H9 (cell line): ENCODE results near the gene SCGB1D2. TPM values are rescaled to one million over a fixed set of nuclear protein-coding genes. Genes with fewer than 3 reads are reported as not detected.

Experiments
- DNase-seq: peaks from one replicate; pipeline ENCODE4 v3.0.0-alpha.2; 2017
- H2AFZ ChIP-seq: one replicate; pipeline ENCODE4 v1.6.1; 2013; ENCODE audit warnings: mild to moderate bottlenecking, low read length, control low read depth, moderate library complexity
- H2AK5ac ChIP-seq: 2 replicates; pipeline ENCODE4 v1.6.1; 2013; ENCODE audit warnings: low read length, control low read depth, mixed read lengths; ENCODE audit not compliant: insufficient read length
- H2BK120ac ChIP-seq: one replicate; pipeline ENCODE4 v1.6.1; 2013; ENCODE audit warnings: low read depth, mild to moderate bottlenecking, low read length, control low read depth, inconsistent platforms; ENCODE audit not compliant: poor library complexity, severe bottlenecking
- H2BK12ac ChIP-seq: 2 replicates; pipeline ENCODE4 v1.6.1; 2013; ENCODE audit warnings: low read length, control low read depth, mixed read lengths, low read depth; ENCODE audit not compliant: insufficient read length
- H2BK15ac ChIP-seq: 2 replicates; pipeline ENCODE4 v1.6.1; 2013; ENCODE audit warnings: low read depth, low read length, control low read depth
- H2BK20ac ChIP-seq: one replicate; pipeline ENCODE4 v1.6.1; 2013; ENCODE audit warnings: low read depth, mild to moderate bottlenecking, low read length, control low read depth, inconsistent platforms; ENCODE audit not compliant: poor library complexity, severe bottlenecking
- H2BK5ac ChIP-seq: 2 replicates; pipeline ENCODE4 v1.6.1; 2013; ENCODE audit warnings: low read length, control low read depth, mixed read lengths; ENCODE audit not compliant: insufficient read length
- H3K14ac ChIP-seq: 2 replicates; pipeline ENCODE4 v1.6.1; 2013; ENCODE audit warnings: low read length, control low read depth; ENCODE audit not compliant: insufficient read depth
- H3K18ac ChIP-seq: 2 replicates; pipeline ENCODE4 v1.6.1; 2013; ENCODE audit warnings: low read depth, mild to moderate bottlenecking, mixed read lengths, low read length, control low read depth; ENCODE audit not compliant: insufficient read length
- H3K23ac ChIP-seq: 2 replicates; pipeline ENCODE4 v1.6.1; 2013; ENCODE audit warnings: low read length, control low read depth, mixed read lengths, low read depth; ENCODE audit not compliant: insufficient read length
- H3K23me2 ChIP-seq: 2 replicates; pipeline ENCODE4 v1.6.1; 2013; ENCODE audit warnings: low read depth, mild to moderate bottlenecking, mixed read lengths, low read length, control low read depth; ENCODE audit not compliant: insufficient read length, poor library complexity, severe bottlenecking
- H3K27ac ChIP-seq: 2 replicates; pipeline ENCODE4 v1.5.1; 2013; ENCODE audit warnings: low read length, control low read depth, mixed read lengths, low read depth; ENCODE audit not compliant: insufficient read length
- H3K27me3 ChIP-seq: 2 replicates; pipeline ENCODE4 v1.6.1; 2013; ENCODE audit warnings: low read length, control low read depth, inconsistent platforms; ENCODE audit not compliant: insufficient read depth
- H3K4ac ChIP-seq: 2 replicates; pipeline ENCODE4 v1.6.1; 2013; ENCODE audit warnings: low read depth, mild to moderate bottlenecking, control low read depth, inconsistent platforms, low read length, moderate library complexity
- H3K4me1 ChIP-seq: 2 replicates; pipeline ENCODE4 v1.6.1; 2013; ENCODE audit warnings: low read length, control low read depth, inconsistent platforms; ENCODE audit not compliant: insufficient read depth
- H3K4me2 ChIP-seq: 2 replicates; pipeline ENCODE4 v1.6.1; 2013; ENCODE audit warnings: low read length, control low read depth, mixed read lengths; ENCODE audit not compliant: insufficient read length, insufficient read depth
- H3K56ac ChIP-seq: 2 replicates; pipeline ENCODE4 v1.6.1; 2013; ENCODE audit warnings: low read depth, mild to moderate bottlenecking, mixed read lengths, low read length, control low read depth; ENCODE audit not compliant: insufficient read length
- H3K79me1 ChIP-seq: 2 replicates; pipeline ENCODE4 v1.6.1; 2013; ENCODE audit warnings: low read depth, mild to moderate bottlenecking, moderate library complexity, low read length, control low read depth, inconsistent platforms; ENCODE audit not compliant: insufficient read depth, poor library complexity, severe bottlenecking
- H3K79me2 ChIP-seq: 2 replicates; pipeline ENCODE4 v1.6.1; 2013; ENCODE audit warnings: low read length, control low read depth, inconsistent platforms; ENCODE audit not compliant: insufficient read depth
- H3K9ac ChIP-seq: 2 replicates; pipeline ENCODE4 v1.6.1; 2013; ENCODE audit warnings: low read length, control low read depth, mixed read lengths; ENCODE audit not compliant: insufficient read length; ENCODE audit errors: extremely low read depth
- H3K9me3 ChIP-seq: one replicate; pipeline ENCODE4 v1.6.1; 2013; ENCODE audit warnings: low read depth, low read length, inconsistent platforms; ENCODE audit not compliant: control insufficient read depth
- H3T11ph ChIP-seq: one replicate; pipeline ENCODE4 v1.6.1; 2013; ENCODE audit warnings: mild to moderate bottlenecking, low read length, control low read depth, inconsistent platforms
- H4K20me1 ChIP-seq: one replicate; pipeline ENCODE4 v1.6.1; 2013; ENCODE audit not compliant: control insufficient read depth, insufficient read length, insufficient read depth
- H4K5ac ChIP-seq: 2 replicates; pipeline ENCODE4 v1.6.1; 2013; ENCODE audit warnings: low read depth, mild to moderate bottlenecking, mixed read lengths, low read length, control low read depth; ENCODE audit not compliant: insufficient read length
- H4K8ac ChIP-seq: replicated peaks from 2 replicates; pipeline ENCODE4 v1.6.1; 2013; ENCODE audit warnings: low read length, control low read depth, mixed read lengths, low read depth; ENCODE audit not compliant: insufficient read length
- H4K91ac ChIP-seq: 2 replicates; pipeline ENCODE4 v1.6.1; 2013; ENCODE audit warnings: low read depth, mild to moderate bottlenecking, moderate library complexity, mixed read lengths, low read length, control low read depth; ENCODE audit not compliant: insufficient read length
- H3K27ac Mint-ChIP-seq, 3 experiments: 2 replicates in 2 of 3; 3 replicates in 1 of 3; pipeline ENCODE4 v1.8.0; 2020 to 2021; ENCODE audit warnings: mixed read lengths in 3 of 3, mild to moderate bottlenecking in 1 of 3, moderate library complexity in 1 of 3
- H3K27me3 Mint-ChIP-seq: 2 replicates; pipeline ENCODE4 v1.8.0; 2021; ENCODE audit warnings: low read depth, mild to moderate bottlenecking, moderate library complexity, mixed read lengths
- H3K36me3 Mint-ChIP-seq, 3 experiments: 2 replicates in 2 of 3; 3 replicates in 1 of 3; pipeline ENCODE4 v1.8.0; 2020 to 2021; ENCODE audit warnings: low read depth in 3 of 3, mixed read lengths in 3 of 3; ENCODE audit not compliant: insufficient read depth in 1 of 3
- H3K4me1 Mint-ChIP-seq, 2 experiments: 2 replicates each; pipeline ENCODE4 v1.8.0; 2020; ENCODE audit warnings: mixed read lengths in 2 of 2
- H3K4me3 Mint-ChIP-seq, 2 experiments: 2 replicates in 1 of 2; 3 replicates in 1 of 2; pipeline ENCODE4 v1.8.0; 2020 to 2021; ENCODE audit warnings: mild to moderate bottlenecking in 2 of 2, mixed read lengths in 2 of 2, moderate library complexity in 1 of 2
- H3K9me3 Mint-ChIP-seq, 2 experiments: 2 replicates in 1 of 2; 3 replicates in 1 of 2; pipeline ENCODE4 v1.8.0; 2020; ENCODE audit warnings: mild to moderate bottlenecking in 2 of 2, mixed read lengths in 2 of 2, moderate library complexity in 1 of 2
- CTCF ChIP-seq: fragments of 200-600 bp; sonication (generic); conservative IDR thresholded peaks from 3 replicates; pipeline ENCODE4 v1.8.0; 2021; ENCODE audit warnings: antibody characterized with exemption, mild to moderate bottlenecking
- WGBS: extraction: QIAGEN DNeasy Blood & Tissue Kit; methylation state at CpG from one replicate; pipeline ENCODE4 v1.1.7; 2013; ENCODE audit warnings: missing lambda C conversion rate, low lambda C conversion rate, mixed read lengths; ENCODE audit not compliant: insufficient read length; ENCODE audit errors: extremely low coverage; 5-methylcytosine and 5-hydroxymethylcytosine counted together
- total RNA-seq: library from RNA; stranded (reverse); gene quantifications from 2 replicates; pipeline ENCODE4 v1.2.1, GENCODE V29; 2021

SCGB1D2 gene
- total RNA-seq, 1 experiment from 2014 or later, result not detected

- Histone ChIP-seq H3K4ac (no peak overlapping the region), H3K56ac (no peak overlapping the region), H2BK15ac (no peak overlapping the region), H3K23me2 (no peaks in the 10 kb centered on the region), H4K20me1 (no peaks in the 10 kb centered on the region), H3K27me3 (no peaks in the 10 kb centered on the region), H3K23ac (no peak overlapping the region), H2BK5ac (no peak overlapping the region), H3K4me2 (no peak overlapping the region), H3T11ph (no peak overlapping the region), H4K91ac (no peak overlapping the region), H3K9me3 (no peaks in the 10 kb centered on the region), H3K18ac (no peak overlapping the region), H2AK5ac (no peak overlapping the region), H3K27ac (no peak overlapping the region), H3K14ac (no peak overlapping the region), H2AFZ (no peak overlapping the region), H4K5ac (no peak overlapping the region), H2BK20ac (no peak overlapping the region), H3K79me2 (no peaks in the 10 kb centered on the region), H2BK120ac (no peak overlapping the region), H4K8ac (no peak overlapping the region), H2BK12ac (no peak overlapping the region), H3K79me1 (no peaks in the 10 kb centered on the region), H3K4me1 (peaks cover 3% of the 10 kb centered on the region; the same call in 1 of the 2 replicates), H3K9ac (no peak overlapping the region)
- Mint-ChIP-seq H3K4me1 (peaks cover 0 to 4% of the 10 kb centered on the region in 2 experiments; a peak in 2 of 4 replicates), H3K9me3 (no peaks in the 10 kb centered on the region), H3K4me3 (no peak overlapping the region), H3K27ac (no peak overlapping the region), H3K27me3 (peaks cover 6% of the 10 kb centered on the region), H3K36me3 (no peaks in the 10 kb centered on the region; a peak in 1 of 7 replicates)
- no peak for TF ChIP-seq CTCF
- WGBS, result no CpG with 5 or more reads among the region's 3 CpGs
- no peak for DNase-seq
Measured at GRCh38 chr11:62267576-62267975, 25.5 kb downstream of the SCGB1D2 start.
